NCI-H69 (cell line): Measurements from ENCODE around the gene UQCR10.

Experiments
- DNase-seq: peaks from one replicate; lab custom pipeline; 2025; lab: John Stamatoyannopoulos, UW

Gene UQCR10

GRCh38 chr22:29765905-29766631, 1.1 kb upstream of the UQCR10 start:
- peak; percentile 65 for DNase-seq

GRCh38 chr22:29766632-29767170, 468 bp upstream of the UQCR10 start, which contains the start of gene ZMAT5:
TSS of gene ZMAT5 (minus strand) at chr22:29767007. CDS start at chr22:29748544, 18,463 bp downstream.
- DNase-seq = peak; percentile 99

GRCh38 chr22:29768052-29768693, 1.0 kb downstream of the UQCR10 start:
- DNase-seq = no peak

GRCh38 chr22:29769723-29770321, 2.7 kb downstream of the UQCR10 start:
- no peak for DNase-seq

GRCh38 chr22:29772170-29772641, 5.0 kb downstream of the UQCR10 start:
- peak; percentile 56 for DNase-seq

- no peak for DNase-seq
Measured at GRCh38 chr22:29773233-29773632, 6.1 kb downstream of the UQCR10 start.

- DNase-seq = no peak
Measured at GRCh38 chr22:29780220-29780619, 13.1 kb downstream of the UQCR10 start.

- peak; percentile 22 for DNase-seq
Measured at GRCh38 chr22:29780748-29781676, 13.8 kb downstream of the UQCR10 start.

GRCh38 chr22:29782061-29782845, 15.1 kb downstream of the UQCR10 start:
- DNase-seq = no peak

- DNase-seq = peak; percentile 13
Measured at GRCh38 chr22:29784451-29785361, 17.5 kb downstream of the UQCR10 start.

- peak; percentile 54 for DNase-seq
Measured at GRCh38 chr22:29786031-29786430, 18.9 kb downstream of the UQCR10 start.

- no peak for DNase-seq
Measured at GRCh38 chr22:29787371-29787980, 20.3 kb downstream of the UQCR10 start.

- no peak for DNase-seq
Measured at GRCh38 chr22:29788339-29789279, 21.4 kb downstream of the UQCR10 start.

- no peak for DNase-seq
Measured at GRCh38 chr22:29790061-29790460, 22.9 kb downstream of the UQCR10 start.

- no peak for DNase-seq
Measured at GRCh38 chr22:29793396-29793795, 26.2 kb downstream of the UQCR10 start.

- no peak for DNase-seq
Measured at GRCh38 chr22:29795663-29796062, 28.5 kb downstream of the UQCR10 start.

GRCh38 chr22:29797351-29797750, 30.2 kb downstream of the UQCR10 start:
- DNase-seq = no peak

- DNase-seq = no peak
Measured at GRCh38 chr22:29798318-29798717, 31.1 kb downstream of the UQCR10 start.
